Measurements from ENCODE around the gene GPHN.

Gene GPHN

DNA sequence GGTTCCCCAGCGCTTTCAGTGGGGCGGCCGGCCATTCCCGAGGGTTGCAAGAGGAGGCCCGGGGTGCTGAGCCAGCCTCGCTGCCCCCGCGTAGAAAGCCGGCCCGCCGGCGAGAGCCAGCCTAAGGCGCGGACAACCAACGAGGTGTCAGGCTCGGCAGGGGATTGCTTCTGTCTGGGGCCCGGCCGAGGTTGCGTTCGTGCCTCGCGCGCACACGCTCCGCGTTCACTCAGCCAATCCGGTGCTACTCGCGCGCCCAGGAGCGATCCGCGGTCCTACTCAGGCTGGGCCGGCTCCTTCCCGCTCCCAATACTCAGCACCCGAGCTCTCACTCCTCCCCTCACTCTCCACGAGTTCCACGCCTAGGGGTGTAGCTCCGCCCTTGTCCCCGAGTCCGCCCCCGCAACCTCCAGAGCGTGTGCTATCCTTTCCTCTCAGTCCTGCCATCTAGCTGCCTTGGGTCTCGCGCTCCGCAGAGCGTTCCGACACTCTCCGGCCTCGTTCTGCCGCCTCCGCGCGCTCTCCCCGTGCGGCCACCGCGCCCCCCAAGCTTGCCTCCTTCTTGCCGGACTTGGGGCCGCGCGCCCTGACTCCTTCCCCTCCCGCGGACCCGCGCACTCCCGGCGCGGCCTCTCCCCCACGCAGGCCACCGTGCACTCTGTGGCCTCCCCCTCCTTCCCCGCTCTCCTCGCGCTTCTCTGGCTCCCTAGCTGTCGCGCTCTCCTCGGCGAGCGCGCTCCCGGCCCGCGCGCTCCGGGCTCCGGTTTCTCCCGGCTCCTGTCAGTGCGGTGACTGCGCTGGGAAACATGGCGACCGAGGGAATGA lies at the start of gene GPHN:
TSS of gene GPHN (plus strand) at position 426 of the 825 bp plus-strand sequence.
- peak; percentile 72 for DNase-seq (ENCODE audit: low read depth)

DNA sequence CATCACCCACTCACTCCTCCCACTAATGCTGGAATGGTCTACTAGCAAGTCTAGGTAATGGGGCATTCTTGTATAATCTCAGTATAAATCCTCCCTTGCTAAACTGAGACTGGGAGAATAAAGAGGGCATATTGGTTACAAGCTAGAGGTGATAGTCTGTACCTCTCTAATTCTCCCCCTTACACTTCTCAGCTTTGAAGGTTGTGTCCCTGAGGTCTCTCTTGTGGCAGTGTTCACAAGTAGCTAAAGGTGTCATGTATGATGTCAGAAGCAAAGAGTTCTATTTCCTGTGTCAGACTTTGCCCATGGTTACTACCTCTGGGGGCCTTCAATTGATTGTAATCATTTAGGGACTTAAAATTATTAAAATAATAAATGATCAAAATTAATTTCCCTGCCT lies 48.3 kb upstream of the GPHN start:
- DNase-seq (ENCODE audit: low read depth) = no peak

DNA sequence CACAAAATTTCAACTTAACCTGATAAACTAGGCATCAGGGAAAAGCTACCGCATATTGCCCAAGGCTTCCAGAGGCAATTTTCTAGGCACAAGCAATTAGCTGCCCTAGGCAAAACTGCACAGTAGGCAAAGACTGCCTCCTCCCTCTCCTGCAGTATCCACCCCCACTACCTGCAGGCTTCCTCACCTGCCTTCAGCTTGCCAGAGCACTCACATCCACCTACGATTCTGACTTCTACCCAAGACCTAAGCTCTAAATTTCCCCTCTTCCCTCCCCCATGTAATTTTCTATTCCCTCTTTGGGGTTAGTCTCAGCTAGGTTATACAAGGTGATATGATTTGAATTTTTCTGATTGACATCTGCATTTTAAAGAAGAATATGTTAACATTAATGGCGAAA lies 43.7 kb upstream of the GPHN start:
- no peak for DNase-seq (ENCODE audit: low read depth)

DNA sequence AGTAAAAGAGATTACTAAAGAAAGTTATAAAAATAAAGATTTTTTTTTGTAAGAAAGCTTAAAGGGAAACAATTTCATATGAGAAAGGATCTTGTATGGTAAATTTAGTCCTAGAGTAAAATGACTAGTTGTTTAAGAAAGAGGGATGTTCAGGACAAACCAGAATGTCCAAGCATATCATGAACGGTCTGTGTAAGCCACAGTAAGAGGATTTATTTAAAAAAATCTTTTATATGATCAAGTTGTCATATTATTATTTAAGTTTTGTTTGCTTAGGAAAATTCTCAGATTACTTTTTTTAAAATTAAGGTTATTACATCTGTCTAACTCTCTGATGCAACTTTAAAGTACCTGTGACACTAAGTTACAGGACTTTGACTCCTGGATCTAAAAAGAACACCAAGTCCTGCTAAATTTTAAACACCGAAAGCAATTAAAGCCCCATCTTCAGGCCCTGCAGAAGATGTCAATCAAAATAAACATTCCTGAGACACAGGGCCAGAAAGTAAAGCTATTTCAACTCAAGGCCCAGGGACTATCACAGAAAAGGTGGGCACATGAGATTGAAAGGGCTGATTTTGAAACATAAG lies 39.1 kb upstream of the GPHN start:
- DNase-seq (ENCODE audit: low read depth) = no peak

DNA sequence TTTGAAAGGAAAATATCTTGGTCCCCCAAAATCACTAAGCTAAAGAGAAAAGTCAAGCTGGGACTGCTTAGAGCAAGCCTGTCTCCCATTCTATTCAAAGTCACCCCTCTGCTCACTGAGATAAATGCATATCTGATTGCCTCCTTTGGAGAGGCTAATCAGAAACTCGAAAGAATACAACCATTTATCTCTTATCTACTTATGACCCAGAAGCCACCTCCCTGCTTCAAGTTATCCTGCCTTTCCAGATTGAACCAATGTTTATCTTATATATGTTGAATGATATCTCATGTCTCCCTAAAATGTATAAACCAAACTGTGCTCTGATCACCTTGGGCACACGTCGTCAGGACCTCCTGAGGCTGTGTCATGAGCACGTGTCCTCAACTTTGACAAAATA lies 36.4 kb upstream of the GPHN start:
- DNase-seq (ENCODE audit: low read depth) = no peak

DNA sequence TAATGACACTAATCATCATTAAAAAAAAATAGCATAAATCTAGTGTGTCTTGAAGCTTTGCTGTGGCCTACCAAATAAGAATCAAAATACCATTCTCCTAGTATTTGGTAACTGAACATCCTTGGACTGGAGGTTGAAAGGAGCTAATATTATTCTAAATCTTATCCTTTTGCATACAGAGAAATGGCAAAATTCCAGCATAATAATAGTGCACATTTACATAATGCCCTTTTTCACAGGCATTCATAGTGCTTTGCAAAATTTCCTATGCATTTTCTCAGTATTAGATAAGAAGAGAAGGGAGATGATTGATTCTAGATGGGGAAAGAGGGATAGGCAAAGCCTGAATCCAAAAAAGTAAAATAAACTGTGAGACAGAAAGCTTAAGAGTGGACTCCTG lies 35.7 kb upstream of the GPHN start:
- DNase-seq (ENCODE audit: low read depth) = no peak

DNA sequence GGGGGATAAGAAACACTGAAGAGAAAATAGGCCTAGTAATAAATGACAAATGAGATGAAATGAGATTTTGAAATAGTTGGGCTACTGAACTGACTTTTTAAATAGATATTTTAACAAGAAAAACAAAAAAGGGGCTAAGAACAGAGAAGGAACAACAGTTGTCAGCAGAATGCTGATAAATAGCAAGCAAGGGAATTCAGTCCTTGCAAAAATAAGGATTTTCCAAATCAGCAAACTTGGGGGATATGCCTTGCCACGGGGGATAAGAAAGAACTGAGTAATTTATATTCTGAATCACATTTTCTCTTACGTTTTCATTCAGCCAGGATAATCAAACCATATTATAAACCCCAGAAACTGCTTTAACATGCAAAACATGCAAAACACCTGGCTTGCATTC lies 34.7 kb upstream of the GPHN start:
- DNase-seq (ENCODE audit: low read depth) = no peak

DNA sequence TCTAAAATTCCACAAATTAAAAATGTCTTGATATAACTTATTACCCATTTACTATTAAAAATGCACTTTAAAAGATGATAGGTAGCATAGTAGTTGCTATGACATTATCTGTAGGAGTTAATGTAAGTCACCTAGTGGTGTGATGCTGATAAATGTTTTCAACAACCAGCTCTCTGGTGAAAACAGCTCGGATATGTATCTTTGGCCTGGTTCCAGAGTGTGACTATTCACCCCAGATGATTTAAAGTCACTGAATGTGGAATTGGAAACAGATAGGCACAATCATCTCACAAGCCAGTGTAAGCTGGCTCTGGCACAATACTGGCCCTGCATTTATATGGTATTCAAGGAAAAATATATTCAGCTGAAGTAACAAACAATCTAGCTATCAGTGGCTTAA lies 31.0 kb upstream of the GPHN start:
- DNase-seq (ENCODE audit: low read depth) = no peak

DNA sequence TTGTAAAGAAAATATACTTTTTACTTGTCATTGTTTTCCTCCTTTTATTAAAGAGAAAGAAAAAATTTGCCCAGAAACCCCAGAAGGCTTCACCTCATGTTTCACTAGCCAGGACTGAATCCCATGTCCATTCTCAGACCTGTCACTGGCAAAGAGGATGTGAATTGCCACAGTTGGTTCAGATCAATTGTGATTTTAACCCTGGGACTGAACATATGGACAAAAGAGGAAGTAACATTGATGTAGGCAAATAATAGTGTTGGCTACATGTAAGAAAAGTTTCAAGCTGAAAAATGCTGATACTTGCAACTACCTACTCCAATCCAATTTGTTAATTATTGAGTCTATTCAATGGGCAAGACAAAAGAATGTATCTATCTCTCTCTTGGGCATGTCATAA lies 30.4 kb upstream of the GPHN start:
- no peak for DNase-seq (ENCODE audit: low read depth)

DNA sequence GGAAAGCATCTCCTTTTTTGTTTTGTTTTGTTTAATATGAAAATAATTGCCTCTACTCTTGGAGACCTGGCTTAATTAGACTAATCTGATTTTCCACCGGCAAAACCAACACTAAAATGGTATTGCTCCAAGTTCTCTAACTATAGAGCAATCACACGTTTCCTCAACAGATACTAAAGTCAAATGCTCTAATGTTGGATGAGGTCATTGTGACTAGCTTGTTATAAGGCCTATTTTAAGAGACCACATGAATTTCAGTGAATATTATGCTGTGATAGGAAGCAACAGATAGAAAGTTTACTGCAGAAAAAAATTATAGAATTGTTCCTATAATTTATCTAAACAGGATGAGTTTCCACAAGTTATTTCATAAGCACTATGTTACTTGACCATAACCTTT lies 25.1 kb upstream of the GPHN start:
- DNase-seq (ENCODE audit: low read depth) = no peak

DNA sequence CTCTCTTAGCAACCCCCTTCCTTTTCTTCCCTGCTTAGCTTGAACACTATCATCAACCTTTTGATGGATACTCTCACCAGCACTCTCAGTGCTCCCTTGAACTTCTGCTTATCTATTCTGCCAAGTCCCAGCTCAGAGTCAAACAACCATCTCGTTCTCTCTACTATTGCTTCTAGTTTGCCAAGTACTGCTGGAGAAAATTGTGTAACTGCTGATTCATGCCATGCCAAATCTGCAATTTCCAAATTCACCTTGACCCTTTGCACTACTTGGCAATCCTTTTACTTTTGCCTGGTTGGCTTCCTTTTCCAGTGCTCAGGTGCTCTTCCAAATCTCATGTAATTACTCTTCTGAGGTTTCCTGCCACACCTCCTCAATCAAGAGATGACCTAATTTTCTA lies 24.6 kb upstream of the GPHN start:
- DNase-seq (ENCODE audit: low read depth) = no peak

DNA sequence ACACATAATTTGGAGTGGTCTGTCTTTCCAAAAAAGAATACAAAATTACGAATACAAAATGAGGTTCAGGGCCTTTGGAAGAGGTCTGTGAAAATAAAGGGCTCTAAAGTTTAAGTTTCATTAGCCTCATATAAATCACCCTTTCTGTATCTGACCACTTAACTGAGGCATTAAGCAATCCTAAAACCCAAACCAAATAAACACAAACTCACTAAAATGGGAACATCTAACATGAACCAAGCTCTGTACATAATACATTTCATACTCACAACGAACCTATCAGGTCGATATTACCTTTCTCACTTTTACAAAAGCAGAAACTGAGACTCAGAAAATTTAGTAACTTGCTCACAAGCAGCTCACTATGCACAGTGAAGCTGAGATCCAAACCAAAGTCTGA lies 22.9 kb upstream of the GPHN start:
- DNase-seq (ENCODE audit: low read depth) = no peak

DNA sequence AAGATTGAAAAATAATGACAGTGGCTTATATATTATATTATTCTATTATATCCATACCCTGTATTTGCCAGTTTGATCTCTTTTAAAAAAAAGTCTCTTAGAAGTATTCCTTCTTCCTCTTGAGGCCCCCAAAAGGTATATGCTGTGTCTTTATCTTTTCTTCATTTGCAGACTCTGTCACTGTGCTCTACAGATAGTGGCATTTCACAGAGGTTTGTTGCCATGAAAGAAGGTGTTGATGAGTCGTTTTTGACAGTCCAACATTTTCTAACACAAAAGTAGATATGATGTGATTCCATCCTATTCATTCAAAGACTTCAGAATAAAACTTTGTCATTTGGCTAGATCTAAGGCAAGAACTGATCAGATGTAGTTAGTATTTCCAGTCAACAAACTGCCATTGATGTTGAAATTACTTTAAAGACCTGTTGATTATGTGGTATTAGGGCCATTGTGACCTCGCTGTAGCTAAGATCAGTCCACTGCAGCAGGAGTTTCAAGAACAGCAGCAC lies 22.0 kb upstream of the GPHN start, which contains the start of gene CCDC196:
TSS of gene CCDC196 (plus strand) at position 462 of the 512 bp plus-strand sequence. CDS start 132 bp downstream, outside the sequence.
- no peak for DNase-seq (ENCODE audit: low read depth)

DNA sequence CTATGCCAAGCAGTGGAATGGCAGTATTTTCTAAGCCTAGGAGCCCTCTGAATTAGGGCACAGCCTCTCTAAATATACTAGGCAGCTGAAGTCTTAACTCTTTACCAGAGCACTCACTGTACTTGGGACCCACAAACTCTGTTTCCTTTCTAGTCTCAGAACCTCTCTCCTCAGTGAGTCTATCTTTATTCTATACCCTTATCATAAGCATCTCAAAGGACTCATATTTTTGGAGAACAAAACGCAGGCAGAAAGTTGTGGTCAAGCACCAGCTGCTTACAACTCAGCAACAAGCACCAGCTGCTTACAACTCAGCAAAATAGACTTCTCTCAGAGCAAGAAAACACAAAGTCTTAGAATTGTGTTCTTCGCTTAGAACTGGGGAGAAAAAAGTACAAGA lies 20.8 kb upstream of the GPHN start:
- no peak for DNase-seq (ENCODE audit: low read depth)

DNA sequence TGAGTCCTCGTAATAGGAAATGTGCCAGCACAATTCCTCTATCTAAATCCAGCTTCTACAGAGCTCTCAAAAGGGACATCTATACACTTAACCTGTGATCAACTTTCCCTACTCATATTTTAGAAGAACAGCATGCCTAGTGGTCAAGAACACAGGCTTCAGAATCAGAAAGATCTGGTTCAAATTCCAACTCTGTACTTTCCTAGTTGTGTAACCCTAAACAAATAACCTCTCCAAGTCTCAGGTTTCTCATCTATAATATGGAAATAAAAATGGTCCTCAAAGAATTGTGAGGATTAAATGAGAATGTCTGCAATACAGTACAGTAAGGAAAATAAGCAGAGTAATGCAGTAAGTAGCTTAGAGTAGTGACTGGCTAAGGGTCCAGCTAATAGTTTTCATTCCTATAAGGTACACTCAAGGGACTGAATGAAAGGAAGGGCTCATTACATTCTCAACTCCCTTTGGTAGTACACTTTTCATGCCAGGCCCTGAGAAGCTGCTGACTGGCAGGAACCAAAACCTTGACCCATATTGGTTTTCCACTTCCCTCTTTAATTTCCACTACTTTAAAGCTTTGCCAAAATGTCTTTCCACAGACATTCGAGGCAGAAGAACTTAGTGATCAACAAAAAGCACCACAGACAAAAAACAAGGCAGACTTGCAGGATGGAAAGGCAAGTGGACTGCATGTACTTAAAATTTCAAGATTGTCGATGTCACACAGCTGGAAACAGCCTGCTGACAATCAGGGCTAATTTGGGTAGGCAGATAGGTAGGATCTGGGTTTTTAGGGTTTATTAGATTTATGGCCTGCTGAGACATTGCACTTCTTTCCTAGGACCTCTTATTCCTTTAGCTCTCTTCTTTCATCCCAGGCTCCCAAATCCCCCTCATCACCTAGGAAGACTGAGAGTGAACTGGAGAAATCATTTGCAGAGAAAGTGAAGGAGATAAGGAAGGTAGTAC lies 17.5 kb upstream of the GPHN start:
- no peak for DNase-seq (ENCODE audit: low read depth)

DNA sequence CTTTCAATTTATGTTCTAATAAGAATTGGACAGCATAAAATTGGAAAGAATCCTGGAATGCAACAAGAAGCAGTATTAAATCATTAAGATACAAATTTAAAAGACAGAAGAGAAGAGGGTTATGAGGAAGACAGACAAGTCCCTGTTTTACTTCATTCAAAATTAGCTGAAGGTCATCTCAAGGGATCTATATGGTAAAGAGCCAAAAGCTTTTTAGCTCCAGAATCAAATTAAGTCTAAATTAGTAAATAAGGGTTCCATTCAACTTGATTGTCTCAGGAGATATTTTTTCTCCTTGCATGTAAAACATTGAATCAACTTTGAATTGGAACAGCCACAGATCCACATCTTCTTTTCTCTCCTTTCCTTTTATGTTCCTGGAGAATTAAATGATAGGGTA lies 14.2 kb upstream of the GPHN start:
- no peak for DNase-seq (ENCODE audit: low read depth)

DNA sequence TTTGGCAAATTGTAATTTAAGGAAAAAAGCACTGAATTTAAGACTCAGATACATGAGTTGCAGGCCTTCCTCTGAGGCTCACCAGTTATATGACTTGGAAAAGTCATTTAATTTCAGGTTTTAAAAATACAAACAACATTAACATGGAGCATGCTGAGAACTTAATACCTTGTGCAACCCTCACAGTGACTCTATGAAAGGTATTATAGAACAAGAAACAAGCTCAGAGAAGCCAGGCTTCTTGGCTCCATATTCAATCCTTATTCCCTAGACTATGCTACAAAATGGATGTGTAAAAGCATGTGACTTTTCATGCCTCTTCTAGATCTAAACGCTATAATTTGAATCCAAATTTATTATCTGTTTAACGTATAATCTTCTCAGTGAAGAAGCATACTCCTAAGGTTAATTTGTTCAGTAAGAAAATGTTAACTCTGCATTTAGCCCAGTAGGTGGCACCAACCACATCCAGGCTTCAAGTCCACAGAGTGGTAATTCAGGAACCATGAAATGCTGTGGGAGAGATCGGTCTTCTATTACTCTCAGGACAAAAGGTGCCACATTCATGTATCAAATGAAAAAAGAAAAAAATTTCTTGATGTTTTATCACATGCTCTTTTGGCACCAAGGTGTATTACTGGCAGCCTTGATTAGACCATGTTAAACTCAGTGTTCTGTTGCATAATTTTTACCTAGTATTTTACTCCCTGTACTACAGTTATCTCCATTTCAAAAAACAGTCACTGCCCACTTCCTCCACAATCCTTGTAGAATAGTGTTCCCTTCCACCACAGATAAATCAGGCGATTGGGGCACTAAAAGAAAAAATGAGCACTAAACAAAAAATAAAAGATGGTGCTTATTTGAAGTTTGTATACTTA lies 12.5 kb upstream of the GPHN start:
- DNase-seq (ENCODE audit: low read depth) = peak; percentile 3

DNA sequence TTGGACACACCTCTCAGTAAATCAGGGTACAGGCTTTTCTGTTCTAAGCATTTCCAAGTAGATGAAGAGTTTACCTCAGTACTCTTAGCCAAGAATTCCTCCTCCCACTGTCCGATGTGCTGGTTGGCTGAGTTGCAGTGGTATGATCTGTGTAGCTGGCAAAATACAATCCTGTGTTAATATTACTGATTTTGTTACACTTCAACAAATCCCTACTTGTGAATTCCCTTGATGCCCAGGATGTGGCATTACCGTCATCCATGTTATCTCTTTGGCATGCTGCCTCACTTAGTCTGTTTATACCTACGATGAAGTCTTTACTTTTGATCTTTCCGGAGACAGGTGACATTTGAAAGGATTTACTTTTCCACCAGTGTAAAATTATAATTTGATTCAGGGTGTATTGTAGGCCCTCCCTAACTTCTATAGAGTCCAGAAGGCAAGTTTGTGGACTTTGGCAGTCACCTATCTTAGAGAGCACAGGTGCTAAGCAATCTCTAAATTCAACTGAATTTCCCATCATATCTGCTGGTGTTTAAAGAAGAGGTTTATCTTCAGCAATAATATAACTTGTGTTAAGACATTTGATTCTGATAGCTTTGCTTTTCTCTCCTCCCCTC lies 11.6 kb upstream of the GPHN start:
- DNase-seq (ENCODE audit: low read depth) = no peak

DNA sequence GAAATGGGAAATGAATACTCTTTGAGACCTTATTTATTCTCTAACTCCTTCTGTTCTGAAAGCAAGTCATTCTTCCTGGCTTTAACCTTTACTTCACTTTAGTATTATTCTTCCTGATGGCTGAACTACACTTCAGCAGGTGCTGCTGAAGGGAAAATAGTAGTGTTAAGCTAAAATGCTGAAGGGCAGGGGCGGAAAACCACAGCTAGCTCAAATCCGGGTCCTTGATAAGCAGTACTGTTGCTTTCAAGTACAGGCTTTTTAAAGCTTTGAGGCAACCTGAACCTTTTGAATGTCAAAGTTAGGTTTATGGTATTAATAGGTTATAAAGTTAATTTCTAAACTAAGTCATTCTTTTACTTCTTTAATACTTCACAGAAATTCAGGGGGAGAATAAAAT lies 11.0 kb upstream of the GPHN start:
- no peak for DNase-seq (ENCODE audit: low read depth)

DNA sequence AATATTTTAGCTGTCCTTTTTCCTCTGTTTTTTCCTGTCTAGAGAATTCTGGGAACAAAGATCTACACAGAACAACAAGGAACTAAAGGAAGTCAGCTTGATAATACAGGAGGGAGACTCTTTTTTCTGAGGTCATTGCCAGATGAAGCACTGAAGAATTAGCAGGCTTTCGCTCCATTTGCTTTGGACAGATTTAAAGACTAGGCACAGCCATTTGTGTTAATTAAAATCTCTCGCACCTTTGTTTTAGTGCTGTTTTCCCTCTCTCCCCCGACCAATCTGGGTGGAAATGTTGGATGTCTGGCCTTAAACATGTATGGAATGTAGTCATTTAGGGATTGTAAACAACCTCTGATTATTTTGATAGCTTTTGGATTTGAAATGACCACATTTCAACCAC lies 9.6 kb upstream of the GPHN start:
- DNase-seq (ENCODE audit: low read depth) = no peak

DNA sequence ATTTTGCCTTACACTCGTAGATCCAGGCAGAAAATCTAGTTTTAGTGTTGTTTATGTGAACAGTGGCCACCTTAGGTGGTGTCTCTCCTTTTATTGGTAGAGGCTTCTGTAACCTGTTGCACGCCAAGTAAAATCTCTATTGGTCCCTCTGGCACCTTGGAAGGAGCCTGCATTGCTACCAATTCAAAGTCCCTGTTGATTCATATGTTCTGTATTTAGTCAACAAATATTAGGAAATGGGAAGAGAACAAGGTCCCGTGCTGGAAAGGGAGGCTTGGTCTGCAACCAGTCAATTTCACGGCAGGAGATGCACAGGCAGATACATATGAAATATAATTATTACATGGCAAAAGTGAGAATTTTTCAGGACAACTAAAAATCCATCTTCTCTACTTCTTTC lies 6.4 kb upstream of the GPHN start:
- no peak for DNase-seq (ENCODE audit: low read depth)

Measured in activated gamma-delta T cell treated with anti-CD3 and anti-CD28 coated beads, Interleukin-2, amount 50 U/mL, for 16 hours (primary cell).